HG03280 (cell line): Measurements from ENCODE around the gene GUCY1B1.
A peak's percentile ranks its signal among the peaks of the same experiment; 100 is the strongest.

Experiments
- ATAC-seq: cut with Tn5 transposase; IDR thresholded peaks from one replicate; pipeline ENCODE4 v1.9.1; 2021; ENCODE audit warnings: mild to moderate bottlenecking, moderate library complexity; ENCODE audit not compliant: unreplicated experiment

The GUCY1B1 gene

GRCh38 chr4:155758481-155759371 lies at the start of gene GUCY1B1:
Gene GUCY1B1 (plus strand): TSS chr4:155759021. CDS start chr4:155759141, 120 bp downstream.
- peak; percentile 95 for ATAC-seq

GRCh38 chr4:155709918-155710317 lies 48.9 kb upstream of the GUCY1B1 start:
- no peak for ATAC-seq

- ATAC-seq, result no peak
Measured at GRCh38 chr4:155711556-155711955, 47.3 kb upstream of the GUCY1B1 start.

DNA sequence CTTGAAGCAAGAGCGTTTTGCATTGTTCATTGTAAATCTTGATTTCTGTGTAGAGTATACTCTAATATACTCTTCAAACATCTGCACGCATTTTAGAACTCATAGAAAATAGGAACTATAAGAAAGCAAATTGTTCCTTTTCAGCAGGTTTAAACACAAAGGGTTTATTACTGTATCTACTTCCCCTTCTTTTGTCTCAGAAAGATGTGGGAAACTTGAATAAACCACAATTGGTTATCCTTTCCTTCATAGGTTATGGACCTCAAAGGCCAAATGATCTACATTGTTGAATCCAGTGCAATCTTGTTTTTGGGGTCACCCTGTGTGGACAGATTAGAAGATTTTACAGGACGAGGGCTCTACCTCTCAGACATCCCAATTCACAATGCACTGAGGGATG lies 46.0 kb upstream of the GUCY1B1 start:
- ATAC-seq, result no peak

GRCh38 chr4:155713911-155714310 lies 44.9 kb upstream of the GUCY1B1 start:
- no peak for ATAC-seq

DNA sequence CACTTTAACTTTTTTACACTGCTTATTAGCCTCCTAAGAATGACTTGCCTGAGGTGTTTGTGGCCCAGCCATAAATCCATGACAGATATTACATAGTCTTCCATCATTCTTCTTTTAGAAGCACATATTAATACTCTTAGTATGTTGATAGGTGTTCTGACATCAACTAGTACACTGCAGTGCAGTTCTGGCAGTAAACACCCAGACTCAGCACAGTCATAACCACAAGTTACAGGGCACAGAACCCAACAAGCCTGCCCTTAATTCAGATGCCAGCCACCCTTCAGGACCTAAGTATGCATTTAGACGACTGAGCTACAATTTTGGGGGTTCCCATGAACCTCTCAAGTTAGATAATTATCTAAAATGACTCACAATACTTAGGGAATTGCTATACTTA lies 36.5 kb upstream of the GUCY1B1 start:
- no peak for ATAC-seq

GRCh38 chr4:155722816-155723499 lies 35.9 kb upstream of the GUCY1B1 start:
- no peak for ATAC-seq

GRCh38 chr4:155724731-155725130 lies 34.1 kb upstream of the GUCY1B1 start:
- no peak for ATAC-seq

GRCh38 chr4:155734065-155734464 lies 24.8 kb upstream of the GUCY1B1 start:
- no peak for ATAC-seq

DNA sequence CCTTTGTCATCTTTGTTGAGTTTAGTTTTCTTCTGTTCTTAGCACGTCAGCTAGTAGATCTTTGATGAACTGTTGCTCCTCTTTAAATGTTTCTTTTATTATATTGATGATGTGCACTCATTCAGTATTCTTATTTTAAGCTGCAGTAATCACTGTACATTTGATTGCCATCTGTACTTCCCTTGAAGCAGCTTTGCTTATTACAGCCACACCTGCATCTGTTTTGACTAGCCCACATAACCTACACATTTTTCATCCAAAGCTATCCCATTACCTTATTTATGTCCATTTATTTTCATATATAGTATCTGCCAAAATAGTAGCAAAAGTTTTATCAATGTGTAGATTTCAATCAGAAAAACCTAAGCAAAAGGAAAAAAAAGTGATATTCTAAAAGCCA lies 23.9 kb upstream of the GUCY1B1 start:
- no peak for ATAC-seq

GRCh38 chr4:155735496-155735895 lies 23.3 kb upstream of the GUCY1B1 start:
- ATAC-seq, result no peak

- no peak for ATAC-seq
Measured at GRCh38 chr4:155738548-155738947, 20.3 kb upstream of the GUCY1B1 start.

- no peak for ATAC-seq
Measured at GRCh38 chr4:155741546-155741945, 17.3 kb upstream of the GUCY1B1 start.

- no peak for ATAC-seq
Measured at GRCh38 chr4:155742310-155743015, 16.4 kb upstream of the GUCY1B1 start.

DNA sequence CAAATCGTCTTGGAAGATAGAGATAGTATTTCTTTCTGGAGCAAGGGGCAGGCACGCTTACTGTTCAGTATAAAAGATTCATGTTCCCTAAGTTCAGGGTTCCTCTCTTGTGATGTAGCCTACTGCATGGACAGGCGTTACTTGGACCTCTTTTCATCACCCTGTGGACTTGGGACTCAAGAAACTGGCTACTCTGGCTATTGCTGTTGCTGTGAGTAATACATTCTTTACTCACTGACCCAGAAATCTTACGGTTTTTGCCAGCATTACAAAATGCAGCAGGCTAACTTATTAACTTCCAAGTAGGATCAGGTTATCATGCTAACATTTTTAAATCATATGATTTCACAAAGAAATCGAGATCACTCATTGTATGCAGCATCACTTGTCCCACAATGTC lies 12.8 kb upstream of the GUCY1B1 start:
- no peak for ATAC-seq

DNA sequence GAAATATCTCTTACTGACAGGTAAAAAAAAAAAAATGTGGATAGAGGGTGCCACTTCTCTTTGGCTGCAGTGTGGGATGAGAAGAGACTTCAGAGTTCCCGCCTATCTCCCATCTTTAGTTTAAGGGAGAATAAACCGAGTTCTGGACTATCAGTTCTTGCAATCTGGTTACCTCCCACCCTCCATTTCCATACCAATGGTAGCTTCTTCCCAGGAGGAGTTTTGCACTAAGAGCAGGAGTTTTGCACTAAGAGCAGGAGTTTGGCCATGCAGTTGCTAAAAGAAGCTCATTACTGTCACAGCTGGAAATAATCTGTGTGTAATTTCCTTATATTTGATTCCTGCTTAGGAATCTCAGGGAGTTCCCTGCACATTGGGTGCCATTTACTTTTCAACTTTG lies 10.8 kb upstream of the GUCY1B1 start:
- ATAC-seq, result no peak

GRCh38 chr4:155749041-155749440 lies 9.8 kb upstream of the GUCY1B1 start:
- ATAC-seq, result no peak

DNA sequence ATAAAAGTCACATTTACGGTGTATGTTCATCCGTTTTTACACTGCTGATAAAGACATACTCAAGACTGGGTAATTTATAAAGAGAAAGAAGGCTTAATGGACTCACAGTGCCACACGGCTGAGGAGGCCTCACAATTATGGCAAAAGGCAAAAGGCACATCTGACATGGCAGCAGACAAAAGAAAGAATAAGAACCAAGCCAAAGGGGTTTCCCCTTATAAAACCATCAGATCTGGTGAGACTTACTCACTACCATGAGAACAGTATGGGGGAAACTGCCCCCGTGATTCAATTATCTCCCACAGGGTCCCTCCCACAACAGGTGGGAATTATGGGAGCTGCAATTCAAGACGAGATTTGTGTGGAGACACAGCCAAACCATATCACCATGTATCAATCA lies 7.3 kb upstream of the GUCY1B1 start:
- ATAC-seq, result no peak

DNA sequence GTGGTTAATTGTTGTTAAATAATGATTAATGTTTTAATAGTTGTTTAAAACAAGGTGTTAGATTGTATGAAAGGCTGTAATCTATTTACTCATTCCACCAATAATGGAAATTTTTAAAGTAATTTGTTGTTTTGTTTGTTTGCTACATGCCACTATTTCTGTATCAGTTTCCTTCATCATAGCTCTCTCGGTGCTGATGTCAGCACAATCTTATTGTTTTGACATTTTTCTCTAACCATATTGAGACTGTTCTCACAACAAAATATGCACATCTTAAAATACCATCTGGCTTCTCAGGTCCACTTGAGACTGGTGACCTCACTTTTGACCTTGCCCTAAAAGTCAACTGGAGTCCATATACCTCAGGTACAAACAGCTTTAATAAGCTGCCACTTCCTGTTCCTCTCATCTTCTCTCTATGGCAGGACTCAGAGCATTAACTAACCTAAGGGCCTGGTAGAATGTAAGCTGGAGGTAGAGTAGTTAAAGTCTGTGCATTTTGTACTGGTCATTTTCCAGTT lies 1.0 kb upstream of the GUCY1B1 start:
- ATAC-seq, result no peak

DNA sequence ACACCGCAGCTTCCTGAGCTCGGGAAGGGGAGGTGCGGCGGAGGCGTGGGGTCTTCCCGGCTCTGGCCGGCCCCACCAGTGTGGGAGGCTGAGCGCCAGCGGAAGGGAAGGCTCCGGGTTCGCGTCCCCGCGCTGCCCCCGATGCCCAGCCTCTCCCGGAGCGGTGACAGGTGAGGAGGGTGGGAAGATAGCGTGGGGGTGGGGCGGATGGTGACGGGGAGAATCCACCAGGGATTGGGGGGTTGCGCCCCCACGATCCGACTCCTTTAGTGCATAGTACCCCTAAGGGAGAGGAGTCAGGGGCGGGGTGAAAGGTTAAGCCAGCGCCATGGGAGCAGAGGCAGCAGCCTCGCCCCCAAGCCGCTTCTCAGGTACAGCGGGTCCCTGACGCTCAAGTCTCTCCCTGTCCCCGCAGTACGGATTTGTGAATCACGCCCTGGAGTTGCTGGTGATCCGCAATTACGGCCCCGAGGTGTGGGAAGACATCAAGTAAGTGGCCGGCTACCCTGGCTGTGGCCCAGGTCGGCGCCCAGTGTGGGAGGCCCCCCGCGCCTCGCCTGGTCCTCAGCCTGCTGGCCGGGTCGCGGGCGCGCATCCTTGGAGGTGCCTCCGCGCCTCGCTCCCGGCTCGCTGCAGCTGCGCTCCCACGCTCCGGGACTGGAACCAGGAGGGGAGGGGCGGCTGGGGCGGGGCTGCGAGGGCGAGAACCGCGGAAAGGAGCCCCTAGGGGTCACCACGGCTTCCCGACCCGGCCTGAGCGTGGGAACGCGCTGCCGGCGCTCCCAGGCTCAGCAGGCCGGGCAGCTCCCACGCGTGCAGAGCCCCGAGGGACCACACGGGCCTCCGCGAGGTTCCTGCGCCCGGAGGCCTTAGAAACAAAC lies 791 bp downstream of the GUCY1B1 start:
- peak; percentile 15 for ATAC-seq
